ENCODE measurements around the gene TRIM65. TPM values are rescaled to one million over a fixed set of nuclear protein-coding genes. Genes with fewer than 3 reads are reported as not detected.

The TRIM65 gene
- total and polyA plus RNA-seq, 2 of the 13 experiments (the other 11 are each of a cell fraction or from before 2014, with no cell fraction given): 10.3 to 22.4 TPM

DNA sequence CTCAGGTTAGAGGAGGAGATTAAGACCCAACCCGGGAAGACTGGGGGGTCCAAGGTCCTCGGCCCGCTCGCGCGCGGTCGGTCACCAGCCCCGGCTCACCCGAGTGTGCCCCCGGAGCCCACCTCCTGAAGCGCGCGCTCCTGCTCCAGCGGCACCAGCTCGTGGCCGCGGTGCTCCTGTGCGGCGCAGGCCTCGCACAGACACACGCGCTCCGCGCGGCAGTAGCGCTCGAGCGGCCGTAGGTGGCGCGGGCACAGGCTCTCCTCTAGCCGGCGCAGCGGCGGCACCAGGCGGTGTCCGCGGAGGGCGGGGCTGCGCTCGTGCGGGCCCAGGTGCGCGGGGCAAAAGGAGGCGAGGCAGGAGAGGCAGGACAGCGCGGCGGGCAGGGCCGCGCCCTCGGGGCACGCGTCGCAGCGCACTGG lies 19.0 kb downstream of the TRIM65 start (continued):
- TF ChIP-seq, protein P1, sequence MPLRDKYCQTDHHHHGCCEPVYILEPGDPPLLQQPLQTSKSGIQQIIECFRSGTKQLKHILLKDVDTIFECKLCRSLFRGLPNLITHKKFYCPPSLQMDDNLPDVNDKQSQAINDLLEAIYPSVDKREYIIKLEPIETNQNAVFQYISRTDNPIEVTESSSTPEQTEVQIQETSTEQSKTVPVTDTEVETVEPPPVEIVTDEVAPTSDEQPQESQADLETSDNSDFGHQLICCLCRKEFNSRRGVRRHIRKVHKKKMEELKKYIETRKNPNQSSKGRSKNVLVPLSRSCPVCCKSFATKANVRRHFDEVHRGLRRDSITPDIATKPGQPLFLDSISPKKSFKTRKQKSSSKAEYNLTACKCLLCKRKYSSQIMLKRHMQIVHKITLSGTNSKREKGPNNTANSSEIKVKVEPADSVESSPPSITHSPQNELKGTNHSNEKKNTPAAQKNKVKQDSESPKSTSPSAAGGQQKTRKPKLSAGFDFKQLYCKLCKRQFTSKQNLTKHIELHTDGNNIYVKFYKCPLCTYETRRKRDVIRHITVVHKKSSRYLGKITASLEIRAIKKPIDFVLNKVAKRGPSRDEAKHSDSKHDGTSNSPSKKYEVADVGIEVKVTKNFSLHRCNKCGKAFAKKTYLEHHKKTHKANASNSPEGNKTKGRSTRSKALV (CRISPR knock-in tag; IDR thresholded peaks at IDR 0.05): peak; percentile 95
- TF ChIP-seq ZSCAN22 (CRISPR knock-in tag; IDR thresholded peaks at IDR 0.05) (peak; percentile 9; the same call in 1 of the 2 replicates), PTBP1 (IDR thresholded peaks at IDR 0.05; ENCODE audit: low read depth, low read length, poor library complexity, severe bottlenecking) (peak; percentile 16), KDM4B (CRISPR knock-in tag; IDR thresholded peaks at IDR 0.05) (no peak), ZNF839 (CRISPR knock-in tag; IDR thresholded peaks at IDR 0.05; ENCODE audit: borderline replicate concordance) (no peak), ZNF17 (CRISPR knock-in tag; IDR thresholded peaks at IDR 0.05) (no peak), ZSCAN31 (CRISPR knock-in tag; IDR thresholded peaks at IDR 0.05; ENCODE audit: low read depth) (peak; percentile 48; the same call in 1 of the 2 replicates), ZNF367 (CRISPR knock-in tag; IDR thresholded peaks at IDR 0.05; ENCODE audit: borderline replicate concordance) (no peak), ZNF33B (CRISPR knock-in tag; IDR thresholded peaks at IDR 0.05) (peak; percentile 10), RARG (CRISPR knock-in tag; IDR thresholded peaks at IDR 0.05; ENCODE audit: low read depth) (0 out of 2 replicates have a peak, but pooled peaks have one; percentile 95), HOXA5 (CRISPR knock-in tag; IDR thresholded peaks at IDR 0.05) (peak; percentile 28; the same call in 1 of the 2 replicates), PHF20 (CRISPR knock-in tag; IDR thresholded peaks at IDR 0.05) (peak; percentile 23; the same call in 1 of the 2 replicates), ZNF841 (CRISPR knock-in tag; IDR thresholded peaks at IDR 0.05; ENCODE audit: borderline replicate concordance) (peak; percentile 83; the same call in 1 of the 2 replicates)
- TF ChIP-seq, protein P2, sequence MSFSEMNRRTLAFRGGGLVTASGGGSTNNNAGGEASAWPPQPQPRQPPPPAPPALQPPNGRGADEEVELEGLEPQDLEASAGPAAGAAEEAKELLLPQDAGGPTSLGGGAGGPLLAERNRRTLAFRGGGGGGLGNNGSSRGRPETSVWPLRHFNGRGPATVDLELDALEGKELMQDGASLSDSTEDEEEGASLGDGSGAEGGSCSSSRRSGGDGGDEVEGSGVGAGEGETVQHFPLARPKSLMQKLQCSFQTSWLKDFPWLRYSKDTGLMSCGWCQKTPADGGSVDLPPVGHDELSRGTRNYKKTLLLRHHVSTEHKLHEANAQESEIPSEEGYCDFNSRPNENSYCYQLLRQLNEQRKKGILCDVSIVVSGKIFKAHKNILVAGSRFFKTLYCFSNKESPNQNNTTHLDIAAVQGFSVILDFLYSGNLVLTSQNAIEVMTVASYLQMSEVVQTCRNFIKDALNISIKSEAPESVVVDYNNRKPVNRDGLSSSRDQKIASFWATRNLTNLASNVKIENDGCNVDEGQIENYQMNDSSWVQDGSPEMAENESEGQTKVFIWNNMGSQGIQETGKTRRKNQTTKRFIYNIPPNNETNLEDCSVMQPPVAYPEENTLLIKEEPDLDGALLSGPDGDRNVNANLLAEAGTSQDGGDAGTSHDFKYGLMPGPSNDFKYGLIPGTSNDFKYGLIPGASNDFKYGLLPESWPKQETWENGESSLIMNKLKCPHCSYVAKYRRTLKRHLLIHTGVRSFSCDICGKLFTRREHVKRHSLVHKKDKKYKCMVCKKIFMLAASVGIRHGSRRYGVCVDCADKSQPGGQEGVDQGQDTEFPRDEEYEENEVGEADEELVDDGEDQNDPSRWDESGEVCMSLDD (CRISPR knock-in tag; IDR thresholded peaks at IDR 0.05; ENCODE audit: borderline replicate concordance): peak; percentile 83
- TF ChIP-seq, protein P3, sequence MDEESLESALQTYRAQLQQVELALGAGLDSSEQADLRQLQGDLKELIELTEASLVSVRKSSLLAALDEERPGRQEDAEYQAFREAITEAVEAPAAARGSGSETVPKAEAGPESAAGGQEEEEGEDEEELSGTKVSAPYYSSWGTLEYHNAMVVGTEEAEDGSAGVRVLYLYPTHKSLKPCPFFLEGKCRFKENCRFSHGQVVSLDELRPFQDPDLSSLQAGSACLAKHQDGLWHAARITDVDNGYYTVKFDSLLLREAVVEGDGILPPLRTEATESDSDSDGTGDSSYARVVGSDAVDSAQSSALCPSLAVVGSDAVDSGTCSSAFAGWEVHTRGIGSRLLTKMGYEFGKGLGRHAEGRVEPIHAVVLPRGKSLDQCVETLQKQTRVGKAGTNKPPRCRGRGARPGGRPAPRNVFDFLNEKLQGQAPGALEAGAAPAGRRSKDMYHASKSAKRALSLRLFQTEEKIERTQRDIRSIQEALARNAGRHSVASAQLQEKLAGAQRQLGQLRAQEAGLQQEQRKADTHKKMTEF (CRISPR knock-in tag; IDR thresholded peaks at IDR 0.05): no peak
- TF ChIP-seq, protein P4, sequence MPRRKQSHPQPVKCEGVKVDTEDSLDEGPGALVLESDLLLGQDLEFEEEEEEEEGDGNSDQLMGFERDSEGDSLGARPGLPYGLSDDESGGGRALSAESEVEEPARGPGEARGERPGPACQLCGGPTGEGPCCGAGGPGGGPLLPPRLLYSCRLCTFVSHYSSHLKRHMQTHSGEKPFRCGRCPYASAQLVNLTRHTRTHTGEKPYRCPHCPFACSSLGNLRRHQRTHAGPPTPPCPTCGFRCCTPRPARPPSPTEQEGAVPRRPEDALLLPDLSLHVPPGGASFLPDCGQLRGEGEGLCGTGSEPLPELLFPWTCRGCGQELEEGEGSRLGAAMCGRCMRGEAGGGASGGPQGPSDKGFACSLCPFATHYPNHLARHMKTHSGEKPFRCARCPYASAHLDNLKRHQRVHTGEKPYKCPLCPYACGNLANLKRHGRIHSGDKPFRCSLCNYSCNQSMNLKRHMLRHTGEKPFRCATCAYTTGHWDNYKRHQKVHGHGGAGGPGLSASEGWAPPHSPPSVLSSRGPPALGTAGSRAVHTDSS (CRISPR knock-in tag; conservative IDR thresholded peaks at IDR 0.05): 0 out of 2 replicates have a peak, but pooled peaks have one; percentile 64
- TF ChIP-seq, protein P5, sequence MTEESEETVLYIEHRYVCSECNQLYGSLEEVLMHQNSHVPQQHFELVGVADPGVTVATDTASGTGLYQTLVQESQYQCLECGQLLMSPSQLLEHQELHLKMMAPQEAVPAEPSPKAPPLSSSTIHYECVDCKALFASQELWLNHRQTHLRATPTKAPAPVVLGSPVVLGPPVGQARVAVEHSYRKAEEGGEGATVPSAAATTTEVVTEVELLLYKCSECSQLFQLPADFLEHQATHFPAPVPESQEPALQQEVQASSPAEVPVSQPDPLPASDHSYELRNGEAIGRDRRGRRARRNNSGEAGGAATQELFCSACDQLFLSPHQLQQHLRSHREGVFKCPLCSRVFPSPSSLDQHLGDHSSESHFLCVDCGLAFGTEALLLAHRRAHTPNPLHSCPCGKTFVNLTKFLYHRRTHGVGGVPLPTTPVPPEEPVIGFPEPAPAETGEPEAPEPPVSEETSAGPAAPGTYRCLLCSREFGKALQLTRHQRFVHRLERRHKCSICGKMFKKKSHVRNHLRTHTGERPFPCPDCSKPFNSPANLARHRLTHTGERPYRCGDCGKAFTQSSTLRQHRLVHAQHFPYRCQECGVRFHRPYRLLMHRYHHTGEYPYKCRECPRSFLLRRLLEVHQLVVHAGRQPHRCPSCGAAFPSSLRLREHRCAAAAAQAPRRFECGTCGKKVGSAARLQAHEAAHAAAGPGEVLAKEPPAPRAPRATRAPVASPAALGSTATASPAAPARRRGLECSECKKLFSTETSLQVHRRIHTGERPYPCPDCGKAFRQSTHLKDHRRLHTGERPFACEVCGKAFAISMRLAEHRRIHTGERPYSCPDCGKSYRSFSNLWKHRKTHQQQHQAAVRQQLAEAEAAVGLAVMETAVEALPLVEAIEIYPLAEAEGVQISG (CRISPR knock-in tag; IDR thresholded peaks at IDR 0.05): peak; percentile 54; the same call in 1 of the 2 replicates
- TF ChIP-seq, protein P6, sequence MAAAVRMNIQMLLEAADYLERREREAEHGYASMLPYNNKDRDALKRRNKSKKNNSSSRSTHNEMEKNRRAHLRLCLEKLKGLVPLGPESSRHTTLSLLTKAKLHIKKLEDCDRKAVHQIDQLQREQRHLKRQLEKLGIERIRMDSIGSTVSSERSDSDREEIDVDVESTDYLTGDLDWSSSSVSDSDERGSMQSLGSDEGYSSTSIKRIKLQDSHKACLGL (CRISPR knock-in tag; IDR thresholded peaks at IDR 0.05): peak; percentile 93

All from HepG2 (cell line).